Measurements from ENCODE around the gene FGF22. TPM values are rescaled to one million over a fixed set of nuclear protein-coding genes. Genes with fewer than 3 reads are reported as not detected.

The FGF22 gene
- total and polyA plus RNA-seq, 4 donors: 0.08 TPM; not detected in 3

DNA sequence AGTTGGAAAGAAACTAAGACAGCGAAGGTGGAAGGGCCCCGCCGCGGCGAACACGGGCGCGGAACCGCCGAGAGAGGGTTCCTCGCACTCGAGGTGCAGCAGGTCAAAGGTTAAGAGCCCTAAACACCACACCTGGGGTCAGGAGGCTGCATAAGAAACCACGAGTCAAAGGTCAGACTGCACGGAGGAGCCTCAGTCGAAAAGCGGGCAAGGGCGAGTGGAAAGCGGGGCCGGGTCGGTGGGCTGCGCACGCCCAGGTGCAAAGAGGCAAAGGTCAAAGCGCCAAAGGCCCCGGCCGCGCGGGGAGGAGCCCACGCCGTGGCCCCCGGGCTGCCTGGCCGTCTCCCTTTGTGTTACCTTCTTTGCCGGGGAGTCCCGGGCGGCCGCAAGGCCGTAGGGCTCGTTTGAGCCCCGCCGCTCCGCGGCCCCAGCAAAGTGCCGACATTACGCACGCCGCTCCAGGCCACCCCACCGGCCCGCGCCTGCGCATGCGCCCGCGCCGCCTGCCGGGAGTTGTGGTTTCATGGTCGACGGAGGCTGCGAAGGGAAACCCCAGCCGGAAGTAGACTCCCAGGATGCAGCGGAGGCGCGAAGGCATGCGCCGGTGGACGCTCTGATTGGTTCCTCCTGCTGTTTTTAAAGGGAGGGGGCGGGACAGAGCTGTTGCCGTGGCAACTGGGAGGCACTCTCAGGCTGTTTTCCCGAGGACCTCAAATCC, 6.5 kb upstream of the FGF22 start, which contains the start of gene POLRMT:
Gene POLRMT (minus strand): TSS at position 470 of the 718 bp plus-strand sequence. CDS start 25 bp downstream, at position 445.
- peaks cover 2 to 10% (median 9%) of the 10 kb centered on the region in 4 donors for H3K36me3 ChIP-seq (ENCODE audit: control insufficient read depth in 4 of 4, insufficient read depth in 3 of 4, low read depth in 1 of 4, low read length in 3 of 4)
- H3K4me1 ChIP-seq (ENCODE audit: control insufficient read depth in 4 of 4, insufficient read depth in 4 of 4, low read length in 3 of 4): peaks cover 11 to 22% (median 16%) of the 10 kb centered on the region in 4 donors
- peak within 1 kb of the TSS; percentile 64 to 69 for H3K27ac ChIP-seq (ENCODE audit: low read depth in 1 of 2, low read length in 2 of 2)
- DNase-seq (ENCODE audit: low spot score): peak; percentile 98
- WGBS: under 1% methylated on average over 67 of the region's 67 CpGs
- H3K27me3 ChIP-seq (ENCODE audit: control insufficient read depth in 4 of 4, insufficient read depth in 4 of 4, low read length in 3 of 4): no peaks in the 10 kb centered on the region
- peak within 1 kb of the TSS; percentile 73 to 95 (median 88) for H3K4me3 ChIP-seq (ENCODE audit: low read depth in 1 of 3, low read length in 3 of 3)
- peak within 1 kb of the TSS; percentile 45 to 90 for H3K9ac ChIP-seq (ENCODE audit: low read depth in 1 of 2, low read length in 2 of 2)
- H3K9me3 ChIP-seq (ENCODE audit: control insufficient read depth in 4 of 4, low read length in 3 of 4): no peaks in the 10 kb centered on the region
- TF ChIP-seq EGR1 (IDR thresholded peaks at IDR 0.05; ENCODE audit: low read depth in 2 of 2) (peak in 1 of 2 donors; percentile 28), YY1 (IDR thresholded peaks at IDR 0.05) (peak; percentile 82), CTCF (IDR thresholded peaks at IDR 0.05; ENCODE audit: low read depth, low read length, missing input control) (peak; percentile 20), NR2F2 (IDR thresholded peaks at IDR 0.05) (peak; percentile 41), FOXA1 (IDR thresholded peaks at IDR 0.05) (no peak), FOXA2 (IDR thresholded peaks at IDR 0.05) (no peak), HNF4G (IDR thresholded peaks at IDR 0.05) (no peak), HNF4A (conservative IDR thresholded peaks at IDR 0.05) (peak in 1 of 2 donors; percentile 13), JUND (IDR thresholded peaks at IDR 0.05) (no peak), GABPA (IDR thresholded peaks at IDR 0.05 in 1 of 2, conservative IDR thresholded peaks at IDR 0.05 in 1 of 2) (peak; percentile 82 to 93), TAF1 (conservative IDR thresholded peaks at IDR 0.05) (no peak), RXRA (IDR thresholded peaks at IDR 0.05) (no peak), ATF3 (IDR thresholded peaks at IDR 0.05) (no peak), RAD21 (IDR thresholded peaks at IDR 0.05) (no peak), SP1 (IDR thresholded peaks at IDR 0.05) (peak; percentile 69)
- TF ChIP-seq, protein P1, sequence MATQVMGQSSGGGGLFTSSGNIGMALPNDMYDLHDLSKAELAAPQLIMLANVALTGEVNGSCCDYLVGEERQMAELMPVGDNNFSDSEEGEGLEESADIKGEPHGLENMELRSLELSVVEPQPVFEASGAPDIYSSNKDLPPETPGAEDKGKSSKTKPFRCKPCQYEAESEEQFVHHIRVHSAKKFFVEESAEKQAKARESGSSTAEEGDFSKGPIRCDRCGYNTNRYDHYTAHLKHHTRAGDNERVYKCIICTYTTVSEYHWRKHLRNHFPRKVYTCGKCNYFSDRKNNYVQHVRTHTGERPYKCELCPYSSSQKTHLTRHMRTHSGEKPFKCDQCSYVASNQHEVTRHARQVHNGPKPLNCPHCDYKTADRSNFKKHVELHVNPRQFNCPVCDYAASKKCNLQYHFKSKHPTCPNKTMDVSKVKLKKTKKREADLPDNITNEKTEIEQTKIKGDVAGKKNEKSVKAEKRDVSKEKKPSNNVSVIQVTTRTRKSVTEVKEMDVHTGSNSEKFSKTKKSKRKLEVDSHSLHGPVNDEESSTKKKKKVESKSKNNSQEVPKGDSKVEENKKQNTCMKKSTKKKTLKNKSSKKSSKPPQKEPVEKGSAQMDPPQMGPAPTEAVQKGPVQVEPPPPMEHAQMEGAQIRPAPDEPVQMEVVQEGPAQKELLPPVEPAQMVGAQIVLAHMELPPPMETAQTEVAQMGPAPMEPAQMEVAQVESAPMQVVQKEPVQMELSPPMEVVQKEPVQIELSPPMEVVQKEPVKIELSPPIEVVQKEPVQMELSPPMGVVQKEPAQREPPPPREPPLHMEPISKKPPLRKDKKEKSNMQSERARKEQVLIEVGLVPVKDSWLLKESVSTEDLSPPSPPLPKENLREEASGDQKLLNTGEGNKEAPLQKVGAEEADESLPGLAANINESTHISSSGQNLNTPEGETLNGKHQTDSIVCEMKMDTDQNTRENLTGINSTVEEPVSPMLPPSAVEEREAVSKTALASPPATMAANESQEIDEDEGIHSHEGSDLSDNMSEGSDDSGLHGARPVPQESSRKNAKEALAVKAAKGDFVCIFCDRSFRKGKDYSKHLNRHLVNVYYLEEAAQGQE (IDR thresholded peaks at IDR 0.05): no peak
- TF ChIP-seq, protein P2, sequence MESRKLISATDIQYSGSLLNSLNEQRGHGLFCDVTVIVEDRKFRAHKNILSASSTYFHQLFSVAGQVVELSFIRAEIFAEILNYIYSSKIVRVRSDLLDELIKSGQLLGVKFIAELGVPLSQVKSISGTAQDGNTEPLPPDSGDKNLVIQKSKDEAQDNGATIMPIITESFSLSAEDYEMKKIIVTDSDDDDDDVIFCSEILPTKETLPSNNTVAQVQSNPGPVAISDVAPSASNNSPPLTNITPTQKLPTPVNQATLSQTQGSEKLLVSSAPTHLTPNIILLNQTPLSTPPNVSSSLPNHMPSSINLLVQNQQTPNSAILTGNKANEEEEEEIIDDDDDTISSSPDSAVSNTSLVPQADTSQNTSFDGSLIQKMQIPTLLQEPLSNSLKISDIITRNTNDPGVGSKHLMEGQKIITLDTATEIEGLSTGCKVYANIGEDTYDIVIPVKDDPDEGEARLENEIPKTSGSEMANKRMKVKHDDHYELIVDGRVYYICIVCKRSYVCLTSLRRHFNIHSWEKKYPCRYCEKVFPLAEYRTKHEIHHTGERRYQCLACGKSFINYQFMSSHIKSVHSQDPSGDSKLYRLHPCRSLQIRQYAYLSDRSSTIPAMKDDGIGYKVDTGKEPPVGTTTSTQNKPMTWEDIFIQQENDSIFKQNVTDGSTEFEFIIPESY (IDR thresholded peaks at IDR 0.05): no peak
- TF ChIP-seq, protein P3, sequence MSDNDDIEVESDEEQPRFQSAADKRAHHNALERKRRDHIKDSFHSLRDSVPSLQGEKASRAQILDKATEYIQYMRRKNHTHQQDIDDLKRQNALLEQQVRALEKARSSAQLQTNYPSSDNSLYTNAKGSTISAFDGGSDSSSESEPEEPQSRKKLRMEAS (IDR thresholded peaks at IDR 0.05): peak; percentile 91

Data from liver (tissue), 9 donors.